Gastrocnemius medialis (tissue), 4 donors: Measurements from ENCODE around the gene ZP4.

Experiments
- CTCF ChIP-seq, 5 experiments: fragments of 450-650 bp in 3 of 5; fragments of 200-600 bp in 2 of 5; sonication (generic) in 2 of 5; IDR thresholded peaks in 4 of 5; conservative IDR thresholded peaks in 1 of 5; 1 replicate in 4 of 5; 2 replicates in 1 of 5; pipeline ENCODE4 v1.5.1; 2016 to 2019; ENCODE audit warnings: antibody characterized with exemption in 5 of 5, mild to moderate bottlenecking in 3 of 5, moderate library complexity in 3 of 5
- POLR2A ChIP-seq, 2 donors: fragments of 450-650 bp; IDR thresholded peaks; one replicate each; pipeline ENCODE4 v1.6.1; 2017; ENCODE audit warnings: antibody characterized with exemption in 2 of 2, mild to moderate bottlenecking in 2 of 2, moderate library complexity in 2 of 2

DNA sequence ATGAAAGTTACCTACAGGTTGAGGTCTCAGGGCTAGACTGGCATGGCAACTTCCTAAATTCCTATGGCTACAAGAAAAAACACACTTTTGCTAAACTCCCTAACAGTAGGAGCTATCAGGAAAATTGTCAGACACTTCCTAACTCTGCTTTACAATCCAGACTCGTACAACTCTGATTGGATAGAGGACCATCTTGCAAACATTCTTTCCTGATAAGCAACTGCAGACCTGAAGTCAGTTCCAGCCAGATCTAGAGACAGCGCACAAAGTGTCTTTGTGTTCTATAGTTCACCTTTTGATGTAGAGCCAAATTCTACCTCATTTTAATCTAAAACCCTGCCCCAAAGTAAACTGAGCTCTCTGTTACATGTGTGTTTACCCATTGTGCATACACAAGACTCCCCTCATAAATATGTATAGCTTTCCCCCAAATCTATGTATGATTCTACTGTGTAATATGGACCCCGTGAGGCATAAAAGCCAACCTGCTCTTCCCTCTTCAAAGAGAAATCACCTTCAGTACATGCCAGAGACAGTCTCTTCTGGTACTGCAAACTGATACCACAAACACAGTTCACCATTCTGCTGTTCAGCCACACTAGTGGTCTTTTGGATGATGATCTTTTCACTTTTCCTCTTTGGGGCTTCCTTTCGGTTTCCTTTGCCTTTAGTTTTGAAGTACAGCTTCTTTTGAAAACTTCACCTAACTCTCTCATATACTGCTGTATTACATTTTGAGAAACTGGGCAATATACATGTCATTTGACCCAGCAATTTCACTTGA is 21.7 kb downstream of the ZP4 start:
- TF ChIP-seq POLR2A (IDR thresholded peaks at IDR 0.05) (no peak), CTCF (IDR thresholded peaks at IDR 0.05 in 4 of 5, conservative IDR thresholded peaks at IDR 0.05 in 1 of 5) (no peak)
